Mesothelial cell of epicardium (in vitro differentiated cells): ENCODE measurements around the gene LRRC72. TPM values are rescaled to one million over a fixed set of nuclear protein-coding genes. Genes with fewer than 3 reads are reported as not detected.
A peak's percentile ranks its signal among the peaks of the same experiment; 100 is the strongest.

Source experiments
- DNase-seq, 2 experiments: peaks; one replicate each; pipeline ENCODE4 v3.0.0; 2021; ENCODE audit warnings: low spot score in 2 of 2; ENCODE audit not compliant: unreplicated experiment in 2 of 2
- H3K27ac Mint-ChIP-seq: 2 replicates; pipeline ENCODE4 v1.8.0; 2021; ENCODE audit warnings: mixed read lengths
- H3K27me3 Mint-ChIP-seq: 2 replicates; pipeline ENCODE4 v1.8.0; 2021; ENCODE audit warnings: low read depth, mixed read lengths
- H3K36me3 Mint-ChIP-seq: 2 replicates; pipeline ENCODE4 v1.8.0; 2021; ENCODE audit warnings: mixed read lengths
- H3K4me1 Mint-ChIP-seq: 2 replicates; pipeline ENCODE4 v1.8.0; 2021; ENCODE audit warnings: mixed read lengths
- H3K4me3 Mint-ChIP-seq: 2 replicates; pipeline ENCODE4 v1.8.0; 2021; ENCODE audit warnings: mild to moderate bottlenecking, moderate library complexity, mixed read lengths
- H3K9me3 Mint-ChIP-seq: 2 replicates; pipeline ENCODE4 v1.8.0; 2021; ENCODE audit warnings: mixed read lengths
- total RNA-seq: library from RNA; stranded (reverse); gene quantifications from 3 replicates; pipeline ENCODE4 v1.2.1, GENCODE V29; 2021
- TF ChIP-seq, protein P1 (sequence below): fragments of 200-600 bp; sonication (generic); IDR thresholded peaks from one replicate; pipeline ENCODE4 v1.5.0; 2021; ENCODE audit warnings: antibody characterized with exemption; ENCODE audit not compliant: unreplicated experiment

The LRRC72 gene
- total RNA-seq, 1 donor from 2014 or later, result not detected

DNA sequence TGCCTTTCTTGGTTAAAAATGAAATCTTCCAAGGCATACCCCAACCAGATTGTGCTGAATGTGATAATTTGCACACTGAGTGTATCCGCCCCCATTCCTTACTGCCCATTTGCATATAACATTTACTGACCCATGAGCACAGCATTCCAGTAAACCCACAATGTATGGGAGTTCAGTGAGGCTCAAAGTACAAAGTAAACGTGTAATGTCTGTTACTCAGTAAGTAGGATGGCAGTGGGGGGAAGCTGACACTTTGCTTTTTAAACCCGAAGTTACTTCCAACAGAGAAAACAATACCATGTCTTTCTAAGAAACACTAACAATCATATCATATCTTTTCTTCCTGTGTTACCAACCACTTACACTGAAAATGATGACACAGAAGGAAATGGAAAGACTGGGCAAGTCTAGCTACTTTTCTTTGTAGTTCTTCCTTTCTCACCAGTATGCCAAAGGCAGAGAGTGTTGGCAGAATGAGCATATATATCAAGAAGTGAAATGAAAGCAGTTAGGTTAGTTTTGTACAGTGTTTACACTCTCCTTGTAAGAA, 34.0 kb upstream of the LRRC72 start:
- Mint-ChIP-seq H3K4me1 (peaks cover 36% of the 10 kb centered on the region), H3K27me3 (no peaks in the 10 kb centered on the region), H3K36me3 (no peaks in the 10 kb centered on the region), H3K9me3 (no peaks in the 10 kb centered on the region), H3K4me3 (no peak overlapping the region), H3K27ac (peak overlapping the region; percentile 2)
- TF ChIP-seq, protein P1, sequence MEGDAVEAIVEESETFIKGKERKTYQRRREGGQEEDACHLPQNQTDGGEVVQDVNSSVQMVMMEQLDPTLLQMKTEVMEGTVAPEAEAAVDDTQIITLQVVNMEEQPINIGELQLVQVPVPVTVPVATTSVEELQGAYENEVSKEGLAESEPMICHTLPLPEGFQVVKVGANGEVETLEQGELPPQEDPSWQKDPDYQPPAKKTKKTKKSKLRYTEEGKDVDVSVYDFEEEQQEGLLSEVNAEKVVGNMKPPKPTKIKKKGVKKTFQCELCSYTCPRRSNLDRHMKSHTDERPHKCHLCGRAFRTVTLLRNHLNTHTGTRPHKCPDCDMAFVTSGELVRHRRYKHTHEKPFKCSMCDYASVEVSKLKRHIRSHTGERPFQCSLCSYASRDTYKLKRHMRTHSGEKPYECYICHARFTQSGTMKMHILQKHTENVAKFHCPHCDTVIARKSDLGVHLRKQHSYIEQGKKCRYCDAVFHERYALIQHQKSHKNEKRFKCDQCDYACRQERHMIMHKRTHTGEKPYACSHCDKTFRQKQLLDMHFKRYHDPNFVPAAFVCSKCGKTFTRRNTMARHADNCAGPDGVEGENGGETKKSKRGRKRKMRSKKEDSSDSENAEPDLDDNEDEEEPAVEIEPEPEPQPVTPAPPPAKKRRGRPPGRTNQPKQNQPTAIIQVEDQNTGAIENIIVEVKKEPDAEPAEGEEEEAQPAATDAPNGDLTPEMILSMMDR, result no peak
- no peak for DNase-seq

DNA sequence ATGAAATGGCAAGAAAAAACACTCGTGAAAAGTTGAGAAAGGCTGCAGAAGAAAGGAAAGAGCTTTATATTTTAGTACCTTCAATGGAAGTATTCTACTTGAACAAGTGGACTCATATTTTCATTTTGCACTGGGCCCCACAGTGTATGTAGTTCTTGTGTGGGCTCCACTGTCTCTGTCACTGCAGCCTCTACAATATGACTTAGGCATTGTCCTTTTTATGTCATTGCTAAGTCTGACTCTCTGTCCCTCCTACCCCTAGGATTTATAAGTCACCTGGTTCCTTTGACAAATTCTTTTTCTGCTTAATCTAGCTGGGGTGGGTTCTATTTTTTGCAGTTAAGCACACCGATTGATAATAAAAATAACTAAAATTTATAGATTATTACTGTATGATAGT, 33.4 kb upstream of the LRRC72 start:
- H3K9me3 Mint-ChIP-seq, result no peaks in the 10 kb centered on the region
- H3K27me3 Mint-ChIP-seq, result no peaks in the 10 kb centered on the region
- DNase-seq, result no peak
- peaks cover 40% of the 10 kb centered on the region for H3K4me1 Mint-ChIP-seq
- H3K27ac Mint-ChIP-seq, result no peak overlapping the region
- TF ChIP-seq, protein P1, result no peak
- H3K4me3 Mint-ChIP-seq, result no peak overlapping the region
- no peaks in the 10 kb centered on the region for H3K36me3 Mint-ChIP-seq

DNA sequence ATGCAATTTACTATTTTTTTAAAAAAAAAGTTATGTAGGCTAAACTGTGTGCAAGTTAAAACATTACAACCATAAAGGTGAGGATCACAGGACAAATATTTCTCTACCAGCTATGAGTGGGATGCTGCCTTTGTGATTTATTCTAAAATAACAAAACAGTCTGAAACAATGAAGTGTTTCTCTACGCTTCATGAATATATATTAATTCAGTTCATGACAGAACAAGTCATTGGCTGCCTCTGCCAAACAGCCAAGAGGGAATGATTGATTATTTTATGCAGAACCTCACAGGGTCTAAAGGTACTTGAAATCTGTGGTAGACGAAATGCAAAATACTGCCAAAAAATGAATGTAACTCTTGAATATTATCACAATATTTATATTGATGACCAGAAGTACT, 32.1 kb upstream of the LRRC72 start:
- Mint-ChIP-seq H3K9me3 (no peaks in the 10 kb centered on the region), H3K36me3 (no peaks in the 10 kb centered on the region), H3K4me3 (no peak overlapping the region), H3K4me1 (peaks cover 35% of the 10 kb centered on the region), H3K27me3 (no peaks in the 10 kb centered on the region), H3K27ac (peak overlapping the region; percentile 44)
- DNase-seq, result no peak
- TF ChIP-seq, protein P1, result no peak

DNA sequence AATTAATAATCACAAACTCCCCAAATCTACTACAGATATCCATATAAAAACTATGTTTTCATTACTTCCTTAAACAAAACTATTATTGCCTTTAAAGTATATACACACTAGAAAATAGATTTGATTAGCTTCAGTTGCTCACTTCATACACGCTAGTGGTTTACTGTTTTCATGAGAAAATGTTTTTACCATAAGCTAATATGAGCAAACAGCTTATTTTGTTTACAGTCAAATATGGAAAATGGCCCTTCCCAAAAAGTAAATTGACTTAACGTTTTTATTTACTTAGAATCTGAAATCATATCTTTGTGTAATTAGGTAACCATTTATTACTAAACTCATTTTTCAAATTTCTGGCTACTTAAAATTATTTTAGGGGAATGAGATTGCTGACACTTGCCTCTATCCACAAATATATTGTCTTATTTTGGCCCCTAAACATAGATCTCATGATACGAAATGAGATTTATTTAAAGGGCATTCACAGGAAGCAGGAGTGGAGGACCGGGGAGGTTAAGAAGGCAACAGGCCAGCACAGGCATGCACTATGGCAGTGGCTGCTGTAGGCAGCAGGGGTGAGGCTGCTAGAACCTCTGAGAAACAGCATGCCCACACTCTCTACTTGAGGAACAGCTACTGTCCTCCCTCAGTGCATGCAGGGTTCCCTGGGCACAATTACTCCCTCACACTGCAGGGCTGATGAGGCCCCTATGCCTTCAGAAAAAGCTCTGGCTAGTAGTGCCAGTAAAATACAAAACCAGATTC, 31.5 kb upstream of the LRRC72 start:
- H3K36me3 Mint-ChIP-seq, result no peaks in the 10 kb centered on the region
- peak overlapping the region; percentile 44 for H3K27ac Mint-ChIP-seq
- TF ChIP-seq, protein P1, result no peak
- H3K4me3 Mint-ChIP-seq, result no peak overlapping the region
- H3K4me1 Mint-ChIP-seq, result peaks cover 31% of the 10 kb centered on the region
- H3K9me3 Mint-ChIP-seq, result no peaks in the 10 kb centered on the region
- DNase-seq, result no peak
- no peaks in the 10 kb centered on the region for H3K27me3 Mint-ChIP-seq

DNA sequence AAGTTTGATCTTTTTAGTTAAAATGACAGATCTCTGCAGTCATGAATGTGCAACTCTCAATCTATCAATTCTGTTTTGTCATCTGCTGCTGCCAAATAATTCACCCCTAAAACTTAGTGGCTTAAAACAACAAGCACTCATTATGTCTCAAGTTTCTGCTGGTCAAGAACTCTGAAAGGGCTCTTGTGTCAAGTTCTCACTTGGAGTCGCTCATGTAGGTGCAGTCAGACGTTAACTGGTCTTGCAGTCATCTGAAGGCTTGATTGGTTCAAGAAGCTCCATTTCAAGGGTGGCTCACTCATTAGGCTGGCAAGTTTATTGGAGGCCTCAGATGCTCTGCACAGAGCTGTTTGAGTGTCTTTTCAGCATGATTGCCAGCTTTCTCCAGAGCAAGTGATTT, 28.5 kb upstream of the LRRC72 start:
- no peaks in the 10 kb centered on the region for H3K27me3 Mint-ChIP-seq
- no peak overlapping the region for H3K27ac Mint-ChIP-seq
- no peaks in the 10 kb centered on the region for H3K9me3 Mint-ChIP-seq
- peaks cover 19% of the 10 kb centered on the region for H3K4me1 Mint-ChIP-seq
- H3K4me3 Mint-ChIP-seq, result no peak overlapping the region
- no peaks in the 10 kb centered on the region for H3K36me3 Mint-ChIP-seq
- DNase-seq, result no peak
- TF ChIP-seq, protein P1, result no peak
